GM21825 (cell line): Measurements from ENCODE around the gene TBC1D1.
A peak's percentile ranks its signal among the peaks of the same experiment; 100 is the strongest.

Experiments used
- ATAC-seq: cut with Tn5 transposase; IDR thresholded peaks from one replicate; pipeline ENCODE4 v1.9.1; 2021; ENCODE audit warnings: mild to moderate bottlenecking, moderate library complexity; ENCODE audit not compliant: unreplicated experiment

The TBC1D1 gene

DNA sequence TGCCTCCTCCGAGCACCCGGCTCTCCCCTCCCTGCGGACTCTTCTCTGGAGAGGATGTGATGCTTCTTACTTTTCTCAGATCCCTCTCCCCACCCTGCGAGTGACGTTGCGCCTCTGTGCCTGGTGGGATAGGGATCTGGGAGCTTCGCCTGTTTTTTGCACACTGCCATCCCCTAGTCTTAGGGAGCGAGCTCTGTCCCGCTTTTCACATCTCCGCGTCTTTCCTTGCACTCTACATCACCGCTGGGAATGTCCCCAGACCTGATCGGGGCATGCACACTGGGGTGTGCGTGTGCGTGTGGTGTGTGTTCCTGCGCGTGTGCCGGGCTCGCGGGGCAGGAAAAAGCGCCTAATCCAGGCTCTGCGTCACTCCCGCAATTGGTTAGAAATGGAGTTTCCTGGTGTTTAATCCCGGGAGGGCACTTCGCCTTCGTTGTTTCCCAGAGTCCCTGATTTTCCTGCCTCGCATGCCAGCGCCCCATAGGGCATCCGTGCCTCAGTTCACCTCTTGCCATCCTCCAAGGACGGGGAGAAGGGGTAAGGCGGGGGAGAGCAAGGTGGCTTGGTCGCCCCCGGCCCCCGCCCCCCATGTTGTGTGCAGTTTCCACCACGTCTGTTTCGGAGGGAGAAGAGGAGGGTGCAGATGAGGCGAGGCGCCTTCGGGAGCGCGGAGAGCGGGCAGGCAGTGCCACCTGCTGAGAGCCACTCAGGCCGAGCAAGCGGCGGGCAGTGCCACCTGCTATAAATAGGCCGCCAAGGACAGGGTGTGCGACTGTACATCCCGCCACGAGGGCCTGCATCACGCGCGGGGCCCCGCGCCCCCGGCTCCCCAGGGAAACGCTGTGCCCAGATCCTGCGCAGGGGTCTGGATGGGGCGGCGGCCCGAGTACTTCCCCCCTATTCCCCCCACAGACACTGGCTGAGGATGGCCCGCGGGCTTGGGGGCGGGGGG, 759 bp upstream of the TBC1D1 start:
- ATAC-seq, result peak; percentile 8

DNA sequence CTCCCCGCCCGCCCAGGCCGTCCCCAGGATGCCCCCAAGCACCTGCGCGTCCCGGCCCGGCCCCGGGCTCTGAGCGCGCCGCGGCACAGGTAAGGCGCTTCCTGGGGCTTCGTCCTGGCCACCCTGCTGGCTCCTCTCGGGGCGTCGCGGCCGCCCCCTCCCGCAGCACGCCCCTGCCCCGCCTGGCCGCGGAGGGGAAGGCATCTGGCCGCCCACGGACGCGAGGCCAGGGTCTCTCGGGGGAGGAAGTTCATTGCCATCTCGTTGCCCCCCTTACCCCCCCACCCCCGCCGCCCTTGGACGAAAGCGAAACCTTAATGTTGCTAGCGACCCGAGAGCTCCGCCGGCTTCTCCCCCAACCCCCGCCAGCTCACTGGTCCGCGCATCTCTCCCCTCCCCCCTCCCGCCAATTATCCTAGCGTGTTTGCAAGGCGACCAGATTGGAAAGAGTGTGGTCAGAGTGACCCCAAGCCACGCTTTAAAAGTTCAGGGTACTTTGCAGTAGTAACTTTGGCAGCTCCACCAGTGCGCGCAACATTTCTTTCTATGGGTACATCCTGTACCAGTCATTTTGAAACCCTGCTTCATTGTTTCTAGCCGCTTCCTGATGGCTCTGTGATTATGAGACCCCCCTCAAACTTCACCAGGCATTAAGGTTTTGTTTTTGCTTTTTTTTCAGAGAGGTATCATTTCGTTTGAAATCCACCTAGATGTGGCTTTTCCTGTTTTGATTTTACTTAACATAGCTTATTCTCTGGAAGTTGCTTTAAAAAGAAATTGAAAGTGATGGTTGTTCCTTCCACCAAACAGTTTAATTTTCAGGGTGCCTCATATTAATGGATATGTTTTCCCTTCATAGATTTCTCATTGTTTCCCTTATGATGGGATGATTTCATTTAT, 626 bp downstream of the TBC1D1 start:
- ATAC-seq, result peak; percentile 57

DNA sequence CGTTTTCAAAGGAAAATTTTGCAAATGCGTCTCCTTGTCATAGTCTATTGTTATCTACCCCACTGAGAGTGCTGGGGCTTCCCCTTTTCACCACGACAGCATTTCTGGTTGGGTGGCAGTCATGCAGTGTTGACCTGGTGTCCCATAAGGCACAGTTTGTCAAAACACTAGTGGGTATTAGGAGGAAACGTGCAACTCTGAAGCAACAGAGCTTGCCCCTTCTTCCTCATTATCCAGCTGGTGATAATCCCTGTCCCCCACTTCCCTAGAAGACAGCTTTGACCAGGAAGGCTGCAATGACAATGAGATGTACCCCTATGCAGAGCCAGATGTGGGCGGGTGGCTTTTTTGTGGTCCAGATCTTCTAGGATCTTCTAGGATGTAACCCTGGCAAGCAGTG, 1.8 kb downstream of the TBC1D1 start:
- ATAC-seq, result peak; percentile 39

DNA sequence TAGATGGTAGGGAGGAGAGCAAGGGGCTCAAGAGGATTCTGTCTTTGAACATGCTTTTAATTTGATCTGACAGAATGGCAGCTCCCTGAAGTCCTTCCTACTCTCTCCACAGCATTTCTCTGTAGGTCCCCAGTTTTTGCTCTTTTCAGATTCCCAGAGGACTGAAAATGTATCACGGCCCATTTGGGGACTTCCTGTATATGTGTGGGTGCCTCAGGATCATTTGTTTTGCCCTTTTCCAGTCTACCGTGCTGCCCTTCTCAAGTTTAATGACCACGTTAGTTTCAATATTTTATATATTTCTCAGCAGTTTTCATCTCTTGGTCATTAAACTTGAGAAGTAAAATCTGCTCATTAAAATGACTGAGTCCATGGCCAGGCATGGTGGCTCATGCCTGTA, 2.3 kb downstream of the TBC1D1 start:
- ATAC-seq, result no peak

DNA sequence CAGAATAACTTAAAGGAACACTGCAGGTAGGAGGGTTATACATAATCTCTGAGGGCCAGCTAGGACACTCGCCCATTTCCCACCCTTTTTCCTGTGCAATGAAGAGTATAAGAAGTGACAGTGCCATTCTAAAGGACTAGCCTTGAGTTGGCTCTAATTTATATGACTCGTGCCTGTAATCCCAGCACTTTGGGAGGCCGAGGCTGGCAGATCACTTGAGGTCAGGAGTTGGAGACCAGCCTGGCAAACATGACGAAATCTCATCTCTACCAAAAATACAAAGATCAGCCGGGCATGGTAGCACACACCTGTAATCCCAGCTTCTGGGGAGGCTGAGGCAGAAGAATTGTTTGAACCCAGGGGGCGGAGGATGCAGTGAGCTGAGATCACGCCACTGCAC, 4.4 kb downstream of the TBC1D1 start:
- no peak for ATAC-seq

DNA sequence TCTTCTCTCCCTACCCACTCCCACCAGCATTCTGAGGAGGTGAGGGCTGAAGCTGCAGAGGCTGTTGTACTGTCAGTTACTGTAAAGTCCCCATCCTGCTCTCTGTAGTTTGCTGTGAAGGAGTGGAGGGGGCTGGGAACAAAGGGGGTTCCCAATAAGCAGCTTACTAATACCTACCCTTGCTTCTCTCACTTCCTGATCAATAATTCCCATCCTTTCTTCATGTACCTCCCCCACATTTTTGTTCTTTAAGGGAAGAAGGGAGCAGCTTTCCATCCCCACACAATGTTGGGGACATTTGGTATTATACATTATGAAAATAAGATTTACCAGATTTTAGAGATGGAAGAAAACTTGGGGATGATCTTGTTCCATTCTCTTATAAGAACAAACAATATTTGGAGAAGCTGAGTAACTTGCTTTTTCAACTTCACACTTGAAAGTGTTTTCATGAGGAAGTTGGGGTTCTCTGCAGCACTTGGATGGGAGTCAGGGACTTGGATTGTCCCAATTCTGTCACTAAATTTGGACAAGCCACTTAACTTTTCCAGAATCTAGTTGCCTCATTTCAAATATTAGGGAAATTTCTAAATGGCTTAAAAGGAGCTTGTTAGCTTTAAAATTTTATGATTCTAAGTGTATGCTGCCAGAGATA, 5.4 kb downstream of the TBC1D1 start:
- no peak for ATAC-seq

DNA sequence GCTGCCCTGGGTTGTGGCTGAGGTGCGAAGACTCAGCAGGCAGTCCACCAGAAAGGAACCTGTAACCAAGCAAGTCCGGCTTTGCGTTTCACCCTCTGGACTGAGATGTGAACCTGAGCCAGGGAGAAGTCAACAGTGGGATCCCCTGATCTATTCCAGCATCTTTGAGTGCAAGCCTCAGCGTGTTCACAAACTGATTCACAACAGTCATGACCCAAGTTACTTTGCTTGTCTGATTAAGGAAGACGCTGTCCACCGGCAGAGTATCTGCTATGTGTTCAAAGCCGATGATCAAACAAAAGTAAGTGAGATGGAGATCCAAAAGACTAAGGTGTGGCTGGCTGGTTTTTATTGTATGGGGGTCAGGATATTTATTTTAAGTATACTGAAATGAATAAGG, 11.3 kb downstream of the TBC1D1 start:
- ATAC-seq, result no peak

DNA sequence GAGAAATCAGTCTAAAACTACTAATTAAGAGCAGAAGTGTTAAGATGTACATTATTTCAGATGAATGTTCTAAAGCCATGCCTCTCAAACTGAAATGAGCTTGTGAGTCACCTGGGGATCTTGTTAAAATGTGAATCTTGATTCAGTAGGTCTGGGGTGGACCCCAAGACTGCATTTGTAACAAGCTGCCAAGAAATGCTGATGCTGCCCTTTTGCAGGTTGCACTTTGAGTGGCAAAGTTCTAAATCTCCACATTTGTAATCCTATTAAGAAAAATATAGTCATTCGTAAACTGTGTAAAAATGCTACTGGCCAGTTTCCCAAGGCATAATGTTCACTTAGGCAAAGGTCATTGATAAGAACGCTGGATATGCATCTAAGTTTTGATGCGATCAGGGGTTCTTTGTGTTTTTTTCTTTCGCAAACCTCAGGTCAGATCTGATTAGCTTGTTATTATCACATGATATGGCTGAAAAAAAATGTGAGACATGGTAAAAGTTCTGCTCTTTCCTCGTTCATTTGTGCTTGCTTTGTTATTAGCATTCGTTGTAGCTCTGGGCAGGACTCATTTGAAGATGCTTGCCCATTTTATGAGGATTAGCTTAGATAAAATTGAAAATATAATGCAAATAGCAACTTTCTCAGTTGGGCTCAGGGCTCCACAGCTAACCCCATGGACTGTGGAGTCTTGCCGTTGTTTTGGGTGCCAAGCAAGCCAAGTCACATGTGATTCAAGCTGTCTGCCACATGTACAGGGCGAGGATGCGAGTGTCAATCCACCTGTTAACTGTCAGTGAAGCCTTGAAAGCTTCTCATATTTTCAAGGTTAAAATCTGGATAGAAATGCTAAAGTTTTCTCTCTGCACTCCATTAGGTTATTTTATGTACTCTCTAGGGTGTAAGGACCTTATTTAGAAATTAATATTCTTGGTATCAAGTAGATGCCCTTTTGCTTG, 12.1 kb downstream of the TBC1D1 start:
- ATAC-seq, result no peak

DNA sequence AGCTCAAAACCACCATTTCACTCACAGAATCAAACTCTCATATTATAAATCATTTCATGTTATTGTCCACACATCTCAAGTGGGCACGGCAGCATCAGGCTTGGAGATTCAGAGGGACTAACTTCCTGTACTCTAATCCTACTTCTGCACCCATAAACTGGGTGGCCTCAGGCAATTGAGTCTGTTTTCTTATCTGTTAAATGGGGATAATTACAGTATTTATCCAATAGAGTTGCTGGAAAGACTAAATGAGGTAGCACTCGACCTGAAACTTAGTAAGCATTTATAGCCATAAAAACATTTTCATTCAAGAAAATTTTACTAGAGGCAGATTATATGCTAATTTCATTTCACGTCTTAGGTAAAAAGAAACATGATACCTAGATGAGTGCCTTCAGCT, 13.0 kb downstream of the TBC1D1 start:
- ATAC-seq, result no peak

DNA sequence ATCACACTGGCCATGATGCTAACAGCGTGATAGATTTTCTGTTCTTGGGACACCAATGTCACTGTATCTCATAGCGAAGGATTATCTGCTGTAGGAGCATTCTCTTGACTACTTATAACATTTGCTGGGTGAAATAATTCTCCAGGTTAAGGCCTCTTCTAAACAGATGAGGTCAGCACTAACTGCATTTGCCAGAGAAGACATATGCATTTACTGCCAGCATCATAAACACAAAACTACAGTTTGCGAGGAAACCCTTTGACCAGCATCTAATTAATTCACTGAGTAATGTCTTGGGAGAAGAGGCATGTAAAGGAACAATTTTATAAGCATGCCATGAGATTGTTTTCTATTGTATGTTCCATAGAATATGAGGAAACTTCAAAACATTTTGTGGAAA, 13.9 kb downstream of the TBC1D1 start:
- no peak for ATAC-seq

DNA sequence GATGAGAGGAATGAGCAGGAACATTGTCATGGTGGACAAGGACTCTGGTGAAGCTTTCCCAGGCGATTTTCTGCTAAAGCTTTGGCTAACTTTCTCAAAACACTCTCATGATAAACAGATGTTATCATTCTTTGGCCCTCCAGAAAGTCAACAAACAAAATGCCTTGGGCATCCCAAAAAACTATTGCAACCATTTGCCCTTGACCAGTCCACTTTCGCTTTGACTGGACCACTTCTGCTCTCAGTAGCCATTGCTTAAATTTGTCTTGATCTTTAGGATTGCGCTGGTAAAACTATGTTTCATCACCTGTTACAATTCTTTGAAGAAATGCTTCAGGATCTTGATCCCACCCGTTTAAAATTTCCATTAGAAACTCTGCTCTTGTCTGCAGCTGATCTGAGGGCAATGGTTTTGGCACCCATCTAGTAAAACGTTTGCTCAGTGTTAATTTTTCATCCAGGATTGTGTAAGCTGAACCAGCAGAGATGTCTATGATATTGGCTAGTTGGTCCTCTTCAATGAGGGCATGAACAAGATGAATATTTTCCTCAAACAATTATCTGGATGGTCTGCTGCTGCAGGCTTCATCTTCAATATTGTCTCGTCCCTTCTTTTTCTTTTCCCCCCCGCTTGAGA, 14.8 kb downstream of the TBC1D1 start:
- no peak for ATAC-seq

DNA sequence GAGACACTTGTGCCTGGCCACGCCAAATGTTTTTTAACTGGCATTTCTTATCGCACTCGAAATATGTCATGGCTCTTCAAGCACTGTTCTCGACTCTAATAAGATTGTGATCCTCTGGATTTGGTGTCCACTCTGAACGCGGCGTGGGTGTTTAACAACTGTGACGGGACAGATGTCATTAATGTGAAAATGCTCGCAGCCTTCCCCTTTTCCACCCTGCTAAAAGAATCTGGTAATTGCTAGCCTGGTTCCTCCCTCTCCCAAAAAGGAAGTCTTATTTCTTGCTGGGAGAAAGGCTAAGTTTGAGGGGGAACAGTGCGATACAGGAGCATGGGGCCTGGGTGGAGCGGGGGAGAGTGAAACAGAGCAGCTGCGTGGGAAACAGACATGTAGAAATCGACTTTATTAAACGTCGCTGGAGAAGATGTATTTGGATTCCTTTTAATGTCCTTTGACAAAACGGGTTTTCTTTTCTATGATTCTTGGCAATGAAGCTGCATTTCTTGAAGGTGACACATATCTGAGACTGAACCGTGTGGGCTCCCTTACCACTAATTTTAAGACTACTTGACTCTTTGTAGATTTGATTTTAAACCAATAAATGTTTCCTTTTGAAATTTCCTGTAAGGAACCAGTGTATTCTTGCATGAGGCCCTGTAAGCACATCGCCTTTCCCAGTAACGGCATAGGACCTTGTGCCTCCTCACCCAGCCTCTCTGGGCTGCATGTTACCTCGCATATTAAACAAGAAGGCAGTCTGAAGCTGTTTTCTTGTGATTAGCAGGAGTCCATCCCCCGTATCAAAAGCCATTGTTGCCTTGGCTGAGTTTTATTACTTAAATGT, 17.8 kb downstream of the TBC1D1 start:
- no peak for ATAC-seq

DNA sequence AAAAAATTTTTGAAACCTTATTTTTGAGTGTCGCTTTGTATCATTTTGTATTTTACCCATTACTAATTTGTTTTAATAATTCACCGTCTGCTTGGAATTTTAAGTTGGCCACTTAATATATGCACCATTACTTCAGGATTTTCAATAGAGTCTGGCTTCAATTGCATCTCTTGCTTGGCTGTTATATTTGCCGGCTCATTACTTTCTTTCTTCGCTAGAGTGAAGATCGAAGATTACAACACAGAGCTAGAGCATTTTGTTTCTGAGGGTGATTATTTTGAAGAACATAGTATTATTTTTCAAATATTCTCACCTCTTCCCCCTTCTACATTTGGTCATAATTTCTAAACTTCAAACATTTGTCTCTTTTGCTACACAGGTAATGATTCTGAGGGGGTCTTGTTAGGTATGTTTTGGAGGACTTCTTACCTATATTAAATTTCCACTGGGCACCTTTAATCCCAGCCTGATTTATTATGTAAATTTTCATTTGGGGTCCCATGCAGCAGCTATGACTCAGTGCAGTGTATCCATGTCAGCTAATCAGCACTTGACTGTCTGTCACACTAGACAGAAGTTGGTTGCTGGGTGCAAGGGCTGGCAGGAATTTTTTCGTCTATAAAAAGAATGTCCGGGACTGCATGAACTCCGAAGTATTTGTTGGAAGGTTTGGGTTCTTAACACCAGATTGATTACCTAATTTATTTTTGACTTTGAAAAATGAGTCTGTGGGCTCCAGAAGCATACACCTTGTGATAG, 18.6 kb downstream of the TBC1D1 start:
- no peak for ATAC-seq

DNA sequence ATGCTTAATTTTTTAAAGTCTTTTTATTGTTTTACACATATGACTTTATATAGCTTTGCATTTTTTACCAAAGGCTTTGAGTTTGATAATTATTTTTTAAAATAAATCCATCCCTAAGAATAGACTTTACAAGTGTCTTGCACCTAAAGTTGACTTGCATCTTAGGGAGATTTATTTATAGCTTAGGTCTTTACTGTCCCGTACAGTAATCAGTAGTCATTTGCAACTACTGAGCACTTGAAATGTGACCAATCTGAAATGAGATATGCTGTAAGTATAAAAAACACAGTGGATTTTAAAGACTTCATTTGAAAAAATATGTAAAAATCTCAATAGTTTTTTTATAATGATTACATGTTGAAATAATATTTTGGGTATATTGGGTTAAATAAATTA, 19.2 kb downstream of the TBC1D1 start:
- no peak for ATAC-seq

DNA sequence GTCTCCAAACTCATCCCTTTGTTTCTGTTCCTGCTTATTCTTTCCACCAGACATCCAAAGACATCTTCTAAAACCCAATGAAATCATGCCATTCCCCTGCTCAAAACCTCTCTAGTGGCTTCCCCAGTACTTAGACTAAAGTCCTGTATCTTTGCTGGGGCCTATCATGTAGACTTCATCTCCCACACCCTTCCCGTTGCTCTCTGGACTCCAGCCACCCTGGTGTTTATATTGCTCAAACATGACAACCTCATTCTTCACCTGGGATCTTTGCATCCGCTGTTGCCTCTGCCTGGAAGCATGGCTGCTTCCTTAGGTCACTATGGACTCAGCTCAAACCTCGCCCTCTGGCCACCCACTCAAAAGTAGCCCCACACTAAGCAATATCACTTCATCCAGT, 23.7 kb downstream of the TBC1D1 start:
- ATAC-seq, result no peak

DNA sequence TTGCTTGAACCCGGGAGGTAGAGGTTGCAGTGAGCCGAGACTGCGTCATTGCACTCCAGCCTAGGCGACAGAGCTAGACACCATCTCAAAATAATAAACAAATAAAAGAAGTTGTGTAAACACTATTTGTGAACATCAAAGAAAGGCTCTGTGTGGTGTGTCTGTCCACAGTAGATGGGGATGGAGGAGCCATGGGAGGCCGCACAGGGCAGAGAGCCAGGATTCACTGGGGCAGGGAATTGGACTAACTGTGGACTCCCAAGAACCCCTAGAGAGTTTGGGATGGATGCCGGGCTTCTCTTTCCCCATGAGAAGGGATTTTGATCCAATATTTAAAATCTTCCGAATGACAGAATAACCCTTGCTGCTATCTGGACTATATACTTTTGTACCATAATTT, 26.5 kb downstream of the TBC1D1 start:
- ATAC-seq, result no peak

DNA sequence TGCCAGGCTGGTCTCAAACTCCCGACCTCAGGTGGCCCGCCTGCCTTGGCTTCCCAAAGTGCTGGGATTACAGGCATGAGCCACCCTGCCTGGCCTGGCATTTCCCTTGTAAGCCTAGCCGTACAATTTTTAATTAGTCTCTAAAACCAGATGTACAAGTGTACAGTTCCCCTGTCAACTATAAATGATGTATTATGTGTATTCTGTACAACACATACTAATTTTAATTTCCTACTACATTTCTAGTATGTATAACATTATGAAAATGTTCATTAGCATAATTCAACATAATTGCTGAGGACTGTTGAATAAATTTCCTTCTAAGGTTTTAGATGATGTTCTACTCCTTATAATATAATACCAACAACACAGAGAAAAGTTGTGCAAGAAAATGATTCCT, 27.8 kb downstream of the TBC1D1 start:
- no peak for ATAC-seq

DNA sequence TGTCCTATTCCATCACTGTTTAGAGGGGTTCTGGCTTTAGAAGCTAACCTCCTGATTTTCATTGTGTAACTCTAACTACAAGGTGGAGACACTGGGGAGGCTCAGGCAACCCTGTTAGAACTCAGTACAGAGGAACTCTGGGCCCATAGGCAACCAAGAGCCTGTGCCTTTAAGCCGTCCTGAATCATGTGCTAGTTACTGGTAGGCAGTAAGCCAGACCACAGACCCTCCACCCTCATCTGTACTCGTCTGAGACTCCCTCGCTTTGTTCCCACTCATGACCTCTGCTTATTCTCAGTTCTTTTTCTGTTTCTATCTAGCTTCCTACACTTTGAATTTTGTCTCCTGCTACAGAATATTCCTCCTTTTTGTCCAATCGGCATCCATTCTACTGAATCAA, 31.4 kb downstream of the TBC1D1 start:
- no peak for ATAC-seq
